Fibroblast of skin of right biceps (primary cell): Measurements from ENCODE around the gene CADM2.
"Not testable (repeated sequence)": the region's sequence is repeated elsewhere in the genome, so short reads cannot be mapped to it uniquely, and the experiment has no call there.

Source experiments
- DNase-seq: peaks from one replicate; pipeline ENCODE4 v3.0.0-alpha.2; 2013

CADM2 gene

GRCh38 chr3:85495602-85496001 lies 536.8 kb downstream of the CADM2 start:
- DNase-seq: no peak

GRCh38 chr3:85498177-85498576 lies 539.4 kb downstream of the CADM2 start:
- DNase-seq: no peak

DNA sequence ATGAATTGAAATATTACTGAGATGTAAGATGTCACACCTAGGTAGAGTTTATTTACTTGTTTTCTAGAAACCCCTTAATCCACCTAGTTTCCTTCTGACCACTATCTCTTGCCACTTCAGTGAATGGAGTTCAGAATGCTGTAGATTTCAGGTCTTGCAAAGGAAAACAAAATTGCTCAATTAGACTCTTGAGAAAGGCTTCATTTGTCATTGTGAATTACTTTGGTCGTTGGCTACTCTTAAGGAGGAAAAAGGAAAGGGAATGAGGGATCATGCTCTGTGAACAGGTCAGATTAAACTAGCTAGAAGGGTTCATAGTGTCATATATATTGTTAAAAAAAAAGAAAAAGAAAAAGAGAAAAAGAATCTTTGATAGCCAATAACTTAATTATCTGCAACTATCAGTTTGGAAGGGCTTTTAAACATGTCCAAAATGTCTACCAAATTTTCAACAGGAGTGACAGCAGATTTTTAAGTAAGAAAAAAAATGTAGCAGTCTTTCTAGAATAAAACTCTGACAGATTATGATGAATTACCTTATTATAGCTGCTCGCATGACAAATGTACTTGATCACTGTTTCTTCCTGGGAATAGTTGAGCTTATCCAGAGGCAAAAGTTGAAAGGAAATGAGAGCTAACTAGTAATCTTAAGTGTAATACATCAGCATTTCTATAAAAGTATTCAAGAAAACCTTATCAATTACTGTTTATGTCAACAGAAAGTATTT lies 543.5 kb downstream of the CADM2 start:
- no peak for DNase-seq

- DNase-seq: not testable (repeated sequence)
Measured at GRCh38 chr3:85504129-85504784, 545.5 kb downstream of the CADM2 start.

- not testable (repeated sequence) for DNase-seq
Measured at GRCh38 chr3:85504785-85505511, 546.2 kb downstream of the CADM2 start.

- not testable (repeated sequence) for DNase-seq
Measured at GRCh38 chr3:85507052-85507451, 548.3 kb downstream of the CADM2 start.

DNA sequence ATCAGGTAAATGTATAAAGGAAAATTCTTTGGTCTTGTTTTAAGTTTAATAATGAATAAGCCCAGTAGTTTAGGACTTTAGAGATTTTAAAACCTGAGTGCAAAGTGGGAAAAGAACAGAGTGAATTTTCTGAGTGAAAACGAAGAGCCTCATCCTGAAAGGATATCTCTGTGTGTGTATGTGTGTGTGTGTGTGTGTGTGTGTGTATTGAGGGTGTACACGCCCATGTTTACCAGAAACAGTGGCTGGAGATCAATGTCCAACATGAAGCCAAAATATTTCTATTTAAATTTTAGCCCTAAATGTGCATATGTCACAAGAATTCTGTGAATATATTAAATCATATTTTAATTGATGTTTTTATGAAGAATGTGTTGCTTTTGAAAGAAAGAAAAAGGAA lies 549.9 kb downstream of the CADM2 start:
- no peak for DNase-seq

- no peak for DNase-seq
Measured at GRCh38 chr3:85516146-85516545, 557.4 kb downstream of the CADM2 start.

- no peak for DNase-seq
Measured at GRCh38 chr3:85524104-85524503, 565.3 kb downstream of the CADM2 start.

- no peak for DNase-seq
Measured at GRCh38 chr3:85525264-85525663, 566.5 kb downstream of the CADM2 start.

GRCh38 chr3:85533586-85533985 lies 574.8 kb downstream of the CADM2 start:
- DNase-seq: no peak

DNA sequence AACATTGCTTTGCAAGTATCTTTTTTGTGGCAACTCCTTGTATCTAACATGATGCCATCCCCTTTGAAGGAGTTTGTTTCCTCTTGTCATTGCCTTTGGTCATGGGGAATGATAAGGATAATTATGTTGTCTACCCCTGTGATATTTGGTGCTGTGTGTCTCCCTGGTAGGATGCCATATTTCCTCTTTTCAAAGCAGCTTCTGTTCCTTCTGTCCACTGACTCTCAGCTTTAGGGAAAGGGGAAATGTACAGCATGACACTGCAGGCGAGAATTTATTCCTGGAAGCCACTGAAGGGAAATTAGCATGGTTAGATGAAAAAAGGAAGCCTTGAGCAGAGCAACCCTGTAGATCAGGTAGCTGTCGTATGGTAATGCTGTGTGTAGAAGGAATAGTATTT lies 576.7 kb downstream of the CADM2 start:
- DNase-seq: no peak

- no peak for DNase-seq
Measured at GRCh38 chr3:85539232-85539631, 580.4 kb downstream of the CADM2 start.

DNA sequence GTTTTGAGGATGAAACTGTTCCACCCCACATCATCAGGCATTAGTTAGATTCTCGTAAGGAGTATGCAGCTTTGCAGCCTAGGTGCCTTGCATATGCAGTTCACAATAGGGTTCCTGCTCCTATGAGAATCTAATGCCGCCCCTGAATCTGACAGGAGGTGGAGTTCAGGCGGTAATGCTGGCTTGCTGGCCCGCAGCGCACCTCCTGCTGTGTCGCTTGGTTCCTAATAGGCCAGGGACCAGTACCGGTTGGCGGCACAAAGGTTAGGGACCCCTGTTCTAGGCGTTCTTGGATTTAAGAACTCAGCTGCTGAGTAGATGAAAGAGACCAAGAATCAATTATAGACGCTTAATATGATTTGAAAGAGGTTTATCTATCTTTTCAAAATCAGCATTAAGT lies 595.4 kb downstream of the CADM2 start:
- no peak for DNase-seq

DNA sequence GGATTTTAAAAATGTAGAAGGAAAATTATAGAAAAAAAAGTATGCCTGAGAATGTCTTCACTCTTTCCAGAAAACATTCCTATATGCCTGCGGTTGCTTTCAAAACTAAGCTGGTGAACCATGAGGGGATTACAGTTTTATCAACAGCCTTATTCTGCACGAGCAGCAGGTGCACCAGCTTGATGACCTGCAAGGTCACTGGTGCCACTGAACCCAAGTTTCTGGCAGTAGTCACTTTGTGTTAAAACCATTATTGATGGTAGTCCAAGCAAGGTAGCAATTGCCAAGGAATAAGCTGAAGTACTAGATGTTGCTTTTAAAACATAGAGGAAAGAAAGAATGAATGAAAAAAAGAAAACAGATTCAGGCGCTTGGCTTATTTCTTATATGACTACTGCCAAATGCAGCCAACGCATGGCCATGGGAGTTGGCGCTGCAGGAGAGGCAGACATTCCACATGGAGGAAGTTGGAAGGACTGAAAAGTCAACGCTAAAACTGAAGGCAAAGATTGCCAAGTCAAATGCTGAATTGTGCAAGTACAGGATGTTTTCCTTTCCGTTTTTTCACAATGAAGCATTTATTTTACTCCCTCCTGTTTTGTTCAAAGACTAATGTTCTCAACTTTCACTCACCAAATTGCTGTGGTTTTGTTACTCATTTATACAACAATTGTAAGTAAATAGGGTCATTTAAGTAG lies 601.4 kb downstream of the CADM2 start:
- DNase-seq: no peak

GRCh38 chr3:85567071-85567676 lies 608.4 kb downstream of the CADM2 start:
- peak; percentile 37 for DNase-seq

GRCh38 chr3:85570819-85571218 lies 612.0 kb downstream of the CADM2 start:
- DNase-seq: no peak

GRCh38 chr3:85571835-85572234 lies 613.0 kb downstream of the CADM2 start:
- peak; percentile 5 for DNase-seq

- DNase-seq: no peak
Measured at GRCh38 chr3:85572426-85572825, 613.6 kb downstream of the CADM2 start.

DNA sequence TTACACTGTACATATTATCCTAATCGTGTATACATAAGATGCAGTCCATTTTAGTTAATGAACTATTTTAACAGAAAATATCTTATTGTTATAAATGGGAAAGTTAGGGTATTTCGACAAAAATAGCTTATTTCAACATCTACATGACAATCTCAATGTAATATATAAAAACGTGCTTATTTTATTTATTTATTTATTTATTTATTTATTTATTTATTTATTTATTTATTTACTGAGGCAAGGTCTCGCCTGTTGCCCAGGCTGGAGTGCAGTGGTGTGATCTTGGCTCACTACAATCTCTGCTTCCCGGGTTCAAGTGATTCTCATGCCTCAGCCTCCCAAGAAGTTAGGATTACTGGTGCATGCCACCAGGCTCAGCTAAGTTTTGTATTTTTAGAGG lies 614.2 kb downstream of the CADM2 start:
- DNase-seq: no peak

- DNase-seq: peak; percentile 13
Measured at GRCh38 chr3:85574006-85574705, 615.4 kb downstream of the CADM2 start.

DNA sequence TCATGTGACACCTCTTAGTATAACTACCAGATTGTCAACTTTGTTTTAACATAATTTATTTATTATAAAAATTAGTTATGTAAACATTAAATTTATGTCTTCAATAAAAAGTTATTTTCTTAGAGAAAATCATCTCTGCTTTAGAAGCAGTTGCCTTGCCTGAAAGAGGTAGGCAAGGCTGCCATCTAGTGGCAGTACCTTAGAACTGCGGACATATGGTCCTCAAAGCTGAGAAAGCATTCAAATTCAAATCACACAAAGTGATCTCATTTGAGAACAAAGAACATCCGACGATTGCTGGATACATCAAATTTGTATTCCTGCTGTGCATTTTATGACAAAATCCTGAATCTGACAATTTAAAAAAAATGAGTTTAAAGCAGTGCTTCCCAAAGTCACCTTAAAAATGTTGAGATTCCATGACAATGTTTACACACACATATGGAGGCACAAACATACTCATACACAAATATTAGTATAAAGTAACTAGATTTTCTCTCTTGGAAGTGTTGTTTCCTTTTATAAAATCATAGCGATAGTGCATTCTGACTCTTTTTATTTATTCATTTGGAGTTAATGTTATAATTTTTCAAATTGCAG lies 617.4 kb downstream of the CADM2 start:
- peak; percentile 50 for DNase-seq
